Glutamatergic neuron (in vitro differentiated cells): ENCODE data around the gene C5AR2. TPM values are rescaled to one million over a fixed set of nuclear protein-coding genes. Genes with fewer than 3 reads are reported as not detected.
"Not testable (repeated sequence)": the region's sequence is repeated elsewhere in the genome, so short reads cannot be mapped to it uniquely, and the experiment has no call there.

Experiments used
- DNase-seq: peaks from one replicate; pipeline ENCODE4 v3.0.0; 2022
- H3K27ac Mint-ChIP-seq: one replicate; pipeline ENCODE4 v1.8.0; 2020; ENCODE audit warnings: mild to moderate bottlenecking, mixed read lengths, inconsistent platforms; ENCODE audit not compliant: unreplicated experiment
- H3K27me3 Mint-ChIP-seq: one replicate; pipeline ENCODE4 v1.8.0; 2020; ENCODE audit warnings: mild to moderate bottlenecking, moderate library complexity, mixed read lengths, inconsistent platforms; ENCODE audit not compliant: unreplicated experiment
- H3K36me3 Mint-ChIP-seq: one replicate; pipeline ENCODE4 v1.8.0; 2020; ENCODE audit warnings: mild to moderate bottlenecking, mixed read lengths, inconsistent platforms; ENCODE audit not compliant: unreplicated experiment
- H3K4me1 Mint-ChIP-seq: one replicate; pipeline ENCODE4 v1.8.0; 2020; ENCODE audit warnings: mild to moderate bottlenecking, low read depth, mixed read lengths, inconsistent platforms; ENCODE audit not compliant: unreplicated experiment
- H3K4me3 Mint-ChIP-seq: one replicate; pipeline ENCODE4 v1.8.0; 2020; ENCODE audit warnings: mild to moderate bottlenecking, mixed read lengths, inconsistent platforms; ENCODE audit not compliant: unreplicated experiment
- H3K9me3 Mint-ChIP-seq: one replicate; pipeline ENCODE4 v1.8.0; 2020; ENCODE audit warnings: mild to moderate bottlenecking, moderate library complexity, mixed read lengths, inconsistent platforms; ENCODE audit not compliant: unreplicated experiment
- CTCF ChIP-seq: fragments of 200-600 bp; sonication (generic); IDR thresholded peaks from one replicate; pipeline ENCODE4 v1.5.0; 2021; ENCODE audit not compliant: partially characterized antibody, unreplicated experiment
- total RNA-seq: library from RNA; stranded (reverse); fragmentation: NEBNext Ultra II Directional; extraction: Animal tissue kit (Norgen Biotek cat#: 25700); gene quantifications from one replicate; pipeline ENCODE4 v1.2.1, GENCODE V29; 2021; ENCODE audit not compliant: unreplicated experiment

C5AR2 gene
- total RNA-seq, 1 donor from 2014 or later, result not detected

DNA sequence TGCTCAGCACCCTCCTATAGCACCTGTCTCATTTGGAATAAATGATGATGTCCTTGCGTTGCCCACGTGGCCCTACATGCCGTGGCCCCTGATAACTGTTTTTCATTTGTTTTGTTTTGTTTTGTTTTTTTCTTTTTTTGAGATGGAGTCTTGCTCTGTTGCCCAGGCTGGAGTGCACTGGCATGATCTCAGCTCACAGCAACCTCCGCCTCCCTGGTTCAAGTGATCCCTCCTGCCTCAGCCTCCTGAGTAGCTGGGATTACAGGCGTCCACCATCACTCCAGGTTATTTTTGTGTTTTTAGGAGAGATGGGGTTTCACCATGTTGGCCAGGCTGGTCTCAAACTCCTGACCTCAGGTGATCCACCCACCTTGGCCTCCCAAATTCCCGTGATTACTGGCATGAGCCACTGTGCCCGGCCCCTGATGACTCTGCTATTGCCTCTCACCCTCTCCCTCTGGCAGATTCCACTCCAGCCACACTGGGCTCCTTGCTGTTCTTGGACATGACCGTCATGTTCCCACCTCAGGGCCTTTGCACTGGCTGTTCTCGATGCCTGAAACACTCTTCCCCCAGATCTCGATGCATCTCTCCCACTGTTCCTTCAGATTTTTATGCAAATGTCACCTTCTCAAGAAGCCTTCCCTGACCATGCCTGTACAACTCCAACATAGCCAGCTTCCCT is 7.4 kb downstream of the C5AR2 start:
- no peaks in the 10 kb centered on the region for H3K36me3 Mint-ChIP-seq
- peaks cover 4% of the 10 kb centered on the region for H3K27me3 Mint-ChIP-seq
- H3K4me1 Mint-ChIP-seq, result no peaks in the 10 kb centered on the region
- DNase-seq, result no peak
- H3K27ac Mint-ChIP-seq, result no peak overlapping the region
- no peak for TF ChIP-seq CTCF
- peaks cover 3% of the 10 kb centered on the region for H3K9me3 Mint-ChIP-seq
- H3K4me3 Mint-ChIP-seq, result no peak overlapping the region

GRCh38 chr19:47340477-47341208 is 8.7 kb downstream of the C5AR2 start:
- Mint-ChIP-seq H3K4me3 (no peak overlapping the region), H3K4me1 (no peaks in the 10 kb centered on the region), H3K27me3 (peaks cover 4% of the 10 kb centered on the region), H3K9me3 (peaks cover 3% of the 10 kb centered on the region), H3K27ac (no peak overlapping the region), H3K36me3 (no peaks in the 10 kb centered on the region)
- DNase-seq, result no peak
- no peak for TF ChIP-seq CTCF

DNA sequence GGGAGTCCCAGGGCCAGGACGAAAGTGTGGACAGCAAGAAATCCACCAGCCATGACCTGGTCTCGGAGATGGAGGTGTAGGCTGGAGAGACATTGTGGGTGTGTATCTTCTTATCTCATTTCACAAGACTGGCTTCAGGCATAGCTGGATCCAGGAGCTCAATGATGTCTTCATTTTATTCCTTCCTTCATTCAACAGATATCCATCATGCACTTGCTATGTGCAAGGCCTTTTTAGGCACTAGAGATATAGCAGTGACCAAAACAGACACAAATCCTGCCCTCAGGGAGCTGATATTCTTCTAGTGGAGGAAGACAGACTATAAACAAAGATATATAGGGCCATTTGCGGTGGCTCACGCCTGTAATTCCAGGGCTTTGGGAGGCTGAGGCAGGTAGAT is 9.8 kb downstream of the C5AR2 start:
- H3K4me3 Mint-ChIP-seq, result no peak overlapping the region
- H3K27ac Mint-ChIP-seq, result no peak overlapping the region
- H3K9me3 Mint-ChIP-seq, result peaks cover 3% of the 10 kb centered on the region
- no peaks in the 10 kb centered on the region for H3K4me1 Mint-ChIP-seq
- DNase-seq, result no peak
- peaks cover 4% of the 10 kb centered on the region for H3K27me3 Mint-ChIP-seq
- TF ChIP-seq CTCF, result no peak
- H3K36me3 Mint-ChIP-seq, result no peaks in the 10 kb centered on the region

GRCh38 chr19:47343194-47343802 is 11.3 kb downstream of the C5AR2 start:
- Mint-ChIP-seq H3K27me3 (peaks cover 4% of the 10 kb centered on the region), H3K4me3 (no peak overlapping the region), H3K36me3 (no peaks in the 10 kb centered on the region), H3K27ac (no peak overlapping the region), H3K4me1 (no peaks in the 10 kb centered on the region), H3K9me3 (peaks cover 3% of the 10 kb centered on the region)
- TF ChIP-seq CTCF, result no peak
- DNase-seq, result no peak

GRCh38 chr19:47344425-47344824 is 12.4 kb downstream of the C5AR2 start:
- Mint-ChIP-seq H3K4me3 (no peak overlapping the region), H3K9me3 (peaks cover 8% of the 10 kb centered on the region), H3K27ac (no peak overlapping the region), H3K4me1 (peaks cover under 1% of the 10 kb centered on the region), H3K36me3 (no peaks in the 10 kb centered on the region), H3K27me3 (peaks cover 4% of the 10 kb centered on the region)
- no peak for TF ChIP-seq CTCF
- no peak for DNase-seq

GRCh38 chr19:47346024-47346423 is 14.0 kb downstream of the C5AR2 start:
- H3K36me3 Mint-ChIP-seq, H3K9me3 Mint-ChIP-seq, H3K27me3 Mint-ChIP-seq, H3K4me1 Mint-ChIP-seq, H3K4me3 Mint-ChIP-seq, H3K27ac Mint-ChIP-seq, DNase-seq: not testable (repeated sequence)
